Lung (tissue), 12 donors: ENCODE data around the gene NCOA7. TPM values are rescaled to one million over a fixed set of nuclear protein-coding genes. Genes with fewer than 3 reads are reported as not detected.

Source experiments
- ATAC-seq: fragments of 200-7000 bp; cut with Tn5 transposase; one replicate; pipeline ENCODE4 v1.9.1; 2020; ENCODE audit warnings: moderate number of reproducible peaks; ENCODE audit not compliant: insufficient read depth, low FRiP score
- DNase-seq, 3 donors: peaks; one replicate each; pipeline ENCODE4 v3.0.0-alpha.2; 2013 to 2017
- H3K27ac ChIP-seq, 2 donors: one replicate each; pipeline ENCODE4 v1.5.1; 2013; ENCODE audit warnings: mild to moderate bottlenecking in 2 of 2, moderate library complexity in 2 of 2, control low read depth in 1 of 2, inconsistent platforms in 1 of 2, low read depth in 1 of 2, low read length in 1 of 2
- H3K27me3 ChIP-seq, 3 donors: one replicate each; pipeline ENCODE4 v1.5.1; 2013; ENCODE audit warnings: low read length in 2 of 3; ENCODE audit not compliant: control insufficient read depth in 3 of 3, insufficient read depth in 3 of 3
- H3K36me3 ChIP-seq, 4 donors: one replicate each; pipeline ENCODE4 v1.5.1; 2013; ENCODE audit warnings: low read length in 4 of 4, mild to moderate bottlenecking in 1 of 4, moderate library complexity in 1 of 4; ENCODE audit not compliant: control insufficient read depth in 4 of 4, insufficient read depth in 4 of 4
- H3K4me1 ChIP-seq, 5 donors: one replicate each; pipeline ENCODE4 v1.5.1; 2013; ENCODE audit warnings: low read length in 5 of 5, mild to moderate bottlenecking in 2 of 5, moderate library complexity in 1 of 5; ENCODE audit not compliant: control insufficient read depth in 5 of 5, insufficient read depth in 5 of 5
- H3K4me3 ChIP-seq: one replicate; pipeline ENCODE4 v1.5.1; 2013; ENCODE audit warnings: mild to moderate bottlenecking, control low read depth, moderate library complexity
- H3K9ac ChIP-seq, 2 donors: one replicate each; pipeline ENCODE4 v1.5.1; 2013; ENCODE audit warnings: low read length in 2 of 2, control low read depth in 1 of 2; ENCODE audit not compliant: insufficient read depth in 1 of 2
- H3K9me3 ChIP-seq, 4 donors: one replicate each; pipeline ENCODE4 v1.5.1; 2013; ENCODE audit warnings: low read length in 3 of 4, mild to moderate bottlenecking in 1 of 4, moderate library complexity in 1 of 4; ENCODE audit not compliant: control insufficient read depth in 4 of 4, insufficient read depth in 3 of 4
- CTCF ChIP-seq: IDR thresholded peaks from 2 replicates; pipeline ENCODE4 v1.5.1; 2012; ENCODE audit warnings: mild to moderate bottlenecking; ENCODE audit errors: control extremely low read depth, extremely low read depth
- WGBS, 2 donors: extraction: QIAGEN DNeasy Blood & Tissue Kit; methylation state at CpG; one replicate each; pipeline ENCODE4 v1.1.7; 2013; 5-methylcytosine and 5-hydroxymethylcytosine counted together
- polyA plus RNA-seq, 2 donors: library from polyadenylated mRNA; stranded (reverse); fragments of 200-250 nt; gene quantifications; one replicate each; pipeline ENCODE4 v1.2.1, GENCODE V29; 2013
- total RNA-seq, 2 donors: library from RNA; depleted of rRNA in 1 of 2; stranded (reverse); fragments of >200 nt in 1 of 2; gene quantifications; one replicate each; pipeline ENCODE4 v1.2.1, GENCODE V29; 2014 to 2021
- donor health status: control.
- donor health status: control.
- donor health status: Bipolar disorder and iron deficiency.
- donor health status: healthy.
- donor health status: DM: yes; HTN: yes; CAD: no.

Gene NCOA7
- total and polyA plus RNA-seq, 4 donors: 28.9 to 81.4 (median 57.2) TPM

GRCh38 chr6:125859727-125860126 lies 69.0 kb downstream of the NCOA7 start:
- no peak for DNase-seq
- no peak for TF ChIP-seq CTCF

GRCh38 chr6:125863023-125863422 lies 72.3 kb downstream of the NCOA7 start:
- no peak for TF ChIP-seq CTCF
- Histone ChIP-seq H3K27me3 (no peaks in the 10 kb centered on the region), H3K9me3 (no peaks in the 10 kb centered on the region), H3K27ac (no peak overlapping the region), H3K4me1 (no peaks in the 10 kb centered on the region), H3K36me3 (no peaks in the 10 kb centered on the region), H3K9ac (no peak overlapping the region), H3K4me3 (no peak overlapping the region)
- DNase-seq: peak in 1 of 3 donors; percentile 6
- no peak for ATAC-seq

More at GRCh38 chr6:125859727-125860126, 69.0 kb downstream of the NCOA7 start:
- 93% methylated on average over 3 of the region's 3 CpGs for WGBS, 2 donors
- no peak for ATAC-seq
- Histone ChIP-seq H3K9ac (no peak overlapping the region), H3K27me3 (no peaks in the 10 kb centered on the region), H3K9me3 (no peaks in the 10 kb centered on the region), H3K4me1 (no peaks in the 10 kb centered on the region), H3K27ac (no peak overlapping the region), H3K4me3 (no peak overlapping the region), H3K36me3 (peaks cover 0 to 3% (median under 1%) of the 10 kb centered on the region in 4 donors)

GRCh38 chr6:125865015-125865414 lies 74.3 kb downstream of the NCOA7 start:
- no peaks in the 10 kb centered on the region for H3K9me3 ChIP-seq
- ATAC-seq (no peak), DNase-seq (no peak)
- TF ChIP-seq CTCF: no peak
- H3K36me3 ChIP-seq: peaks cover 0 to 3% (median 0%) of the 10 kb centered on the region in 4 donors
- no peaks in the 10 kb centered on the region for H3K27me3 ChIP-seq
- 69 to 75% methylated on average over 4 of the region's 4 CpGs for WGBS, 2 donors
- no peak overlapping the region for H3K4me3 ChIP-seq
- H3K9ac ChIP-seq: no peak overlapping the region
- no peak overlapping the region for H3K27ac ChIP-seq
- peaks cover 0 to 3% (median 0%) of the 10 kb centered on the region in 5 donors for H3K4me1 ChIP-seq

GRCh38 chr6:125866433-125866832 lies 75.7 kb downstream of the NCOA7 start:
- DNase-seq (no peak), ATAC-seq (no peak)
- TF ChIP-seq CTCF: no peak
- peaks cover 0 to 3% (median 0%) of the 10 kb centered on the region in 5 donors for H3K4me1 ChIP-seq
- no peaks in the 10 kb centered on the region for H3K9me3 ChIP-seq
- H3K4me3 ChIP-seq: no peak overlapping the region
- H3K9ac ChIP-seq: no peak overlapping the region
- H3K27ac ChIP-seq: no peak overlapping the region
- H3K36me3 ChIP-seq: peaks cover 0 to 3% (median 0%) of the 10 kb centered on the region in 4 donors
- H3K27me3 ChIP-seq: no peaks in the 10 kb centered on the region
